ENCODE data around the gene RAMACL. TPM values are rescaled to one million over a fixed set of nuclear protein-coding genes. Genes with fewer than 3 reads are reported as not detected.

RAMACL gene
- total RNA-seq, 4 donors from 2014 or later, result 0.93 to 2.1 (median 1.5) TPM

DNA sequence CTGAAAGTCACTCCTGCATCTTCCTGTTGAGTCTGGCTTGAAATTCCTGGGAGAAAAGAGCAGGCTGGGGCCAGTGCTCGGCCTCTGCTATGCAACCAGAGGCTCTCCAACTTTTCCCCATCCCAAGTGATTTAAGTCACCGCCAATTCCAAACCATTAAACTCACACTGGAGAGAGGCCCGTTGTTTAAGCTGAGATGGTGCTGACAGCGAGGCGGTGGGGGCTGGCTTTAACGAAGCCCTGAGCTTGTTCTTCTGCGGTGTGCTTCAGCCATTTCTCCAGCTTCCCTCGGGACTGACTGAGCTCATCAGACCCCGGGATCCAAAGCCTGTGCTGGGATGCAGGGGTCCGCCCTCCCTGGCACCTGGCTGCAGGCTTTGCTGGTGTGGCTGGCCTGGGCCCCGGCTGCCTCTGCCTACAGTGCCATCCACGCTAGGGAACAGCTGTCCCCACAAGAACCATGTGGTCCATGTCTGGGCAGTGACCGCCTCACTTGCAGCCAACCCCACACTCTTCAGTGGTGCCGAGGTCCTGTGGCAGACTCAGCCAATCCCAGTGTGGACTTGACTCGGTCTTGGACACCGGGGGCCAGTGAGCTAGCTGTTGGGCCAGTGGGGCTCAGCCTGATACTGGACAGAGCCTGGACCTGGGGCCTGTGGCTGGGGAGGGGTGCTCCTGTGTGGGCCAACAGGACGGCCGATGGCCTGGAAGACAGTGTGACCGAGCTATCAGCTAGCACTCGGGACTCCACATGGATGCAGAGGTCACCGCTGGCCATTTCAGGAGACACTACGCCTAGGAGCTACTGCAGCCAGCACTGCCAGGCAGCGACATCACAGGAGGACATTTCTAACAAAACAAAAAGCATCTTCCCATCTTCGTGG, 21.2 kb downstream of the RAMACL start:
- intact Hi-C loops (cut with DNase I; ENCODE audit: low total_unique reads), result no loop called here
- peak in 1 of 2 donors; percentile 86 for DNase-seq (ENCODE audit: low spot score in 2 of 2)
- TF ChIP-seq POLR2A (IDR thresholded peaks at IDR 0.05), result no peak
- TF ChIP-seq, protein P1, sequence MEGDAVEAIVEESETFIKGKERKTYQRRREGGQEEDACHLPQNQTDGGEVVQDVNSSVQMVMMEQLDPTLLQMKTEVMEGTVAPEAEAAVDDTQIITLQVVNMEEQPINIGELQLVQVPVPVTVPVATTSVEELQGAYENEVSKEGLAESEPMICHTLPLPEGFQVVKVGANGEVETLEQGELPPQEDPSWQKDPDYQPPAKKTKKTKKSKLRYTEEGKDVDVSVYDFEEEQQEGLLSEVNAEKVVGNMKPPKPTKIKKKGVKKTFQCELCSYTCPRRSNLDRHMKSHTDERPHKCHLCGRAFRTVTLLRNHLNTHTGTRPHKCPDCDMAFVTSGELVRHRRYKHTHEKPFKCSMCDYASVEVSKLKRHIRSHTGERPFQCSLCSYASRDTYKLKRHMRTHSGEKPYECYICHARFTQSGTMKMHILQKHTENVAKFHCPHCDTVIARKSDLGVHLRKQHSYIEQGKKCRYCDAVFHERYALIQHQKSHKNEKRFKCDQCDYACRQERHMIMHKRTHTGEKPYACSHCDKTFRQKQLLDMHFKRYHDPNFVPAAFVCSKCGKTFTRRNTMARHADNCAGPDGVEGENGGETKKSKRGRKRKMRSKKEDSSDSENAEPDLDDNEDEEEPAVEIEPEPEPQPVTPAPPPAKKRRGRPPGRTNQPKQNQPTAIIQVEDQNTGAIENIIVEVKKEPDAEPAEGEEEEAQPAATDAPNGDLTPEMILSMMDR (IDR thresholded peaks at IDR 0.05), result no peak
- H3K4me3 ChIP-seq (ENCODE audit: low read depth, poor library complexity, severe bottlenecking), result no peak overlapping the region
- WGBS, 2 donors, result 76 to 84% methylated on average over 19 to 24 of the region's 24 CpGs

DNA sequence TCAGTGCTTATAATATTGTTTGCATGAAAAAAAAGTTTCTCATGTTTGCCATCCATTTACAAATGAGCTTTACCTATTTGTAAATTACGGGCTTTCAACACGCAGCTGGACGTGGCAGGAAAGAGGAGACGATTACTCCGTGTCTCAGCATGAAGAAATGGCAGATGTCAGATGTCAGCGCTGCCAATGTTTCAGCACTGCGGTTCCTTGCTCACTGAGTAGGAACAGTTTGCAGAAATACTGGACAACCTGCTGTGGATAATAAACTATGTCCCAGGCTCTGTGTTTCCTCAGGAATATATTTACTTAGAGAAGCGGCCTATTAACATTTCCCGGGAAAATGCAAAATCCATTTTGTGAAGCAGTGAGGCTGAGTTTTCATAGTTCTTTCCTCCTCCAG, 22.7 kb downstream of the RAMACL start:
- intact Hi-C loops (cut with DNase I; ENCODE audit: low total_unique reads), result no loop called here
- no peak overlapping the region for H3K4me3 ChIP-seq (ENCODE audit: low read depth, poor library complexity, severe bottlenecking)
- peak in 1 of 2 donors; percentile 23 for DNase-seq (ENCODE audit: low spot score in 2 of 2)
- TF ChIP-seq, protein P1 (IDR thresholded peaks at IDR 0.05), result no peak
- no peak for TF ChIP-seq POLR2A (IDR thresholded peaks at IDR 0.05)
- 82 to 85% methylated on average over 9 of the region's 9 CpGs for WGBS, 2 donors

DNA sequence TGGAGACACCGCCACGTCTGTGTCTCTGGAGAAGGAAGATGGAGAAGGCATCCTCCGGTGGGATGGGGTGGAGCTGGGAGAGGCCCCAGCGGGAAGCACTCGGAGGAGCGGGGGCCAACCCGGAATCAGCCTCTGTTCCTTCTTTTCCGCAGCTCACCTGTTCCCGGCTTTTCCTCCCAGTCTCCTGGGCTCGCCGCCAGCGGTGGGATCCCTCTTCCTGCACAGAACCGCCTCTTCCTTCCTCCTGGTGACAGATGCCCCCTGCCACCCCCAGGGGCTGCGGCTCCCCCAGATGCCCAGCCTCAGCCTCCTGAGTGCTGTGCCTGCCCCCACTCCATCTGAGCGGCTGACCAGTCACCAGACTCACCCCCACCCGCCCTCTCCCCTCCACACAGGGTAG, 23.3 kb downstream of the RAMACL start:
- intact Hi-C loops (cut with DNase I; ENCODE audit: low total_unique reads), result no loop called here
- H3K4me3 ChIP-seq (ENCODE audit: low read depth, poor library complexity, severe bottlenecking), result no peak overlapping the region
- 71 to 77% methylated on average over 16 of the region's 16 CpGs for WGBS, 2 donors
- peak in 1 of 2 donors; percentile 83 for DNase-seq (ENCODE audit: low spot score in 2 of 2)
- TF ChIP-seq, protein P1 (IDR thresholded peaks at IDR 0.05), result no peak
- TF ChIP-seq POLR2A (IDR thresholded peaks at IDR 0.05), result no peak

DNA sequence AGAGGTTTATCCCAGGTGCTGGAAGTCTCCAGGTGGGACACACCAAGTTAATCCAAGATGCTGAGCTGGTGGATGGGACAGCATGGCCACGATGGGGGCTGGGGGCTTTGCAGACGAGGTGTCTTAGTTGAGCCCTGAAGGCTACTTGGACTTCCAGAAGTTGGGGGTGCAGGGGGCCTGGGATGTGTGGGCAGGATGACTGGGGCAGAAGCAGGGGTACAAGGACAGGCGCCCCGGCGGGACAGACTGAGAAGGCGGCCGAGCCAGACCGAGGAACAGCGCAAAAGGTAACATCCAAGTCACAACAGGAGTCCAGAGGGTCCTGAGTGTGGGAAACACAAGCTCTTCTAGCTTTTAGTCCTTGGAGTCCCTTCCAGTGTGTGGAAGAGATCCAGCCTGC, 23.8 kb downstream of the RAMACL start:
- TF ChIP-seq, protein P1 (IDR thresholded peaks at IDR 0.05), result no peak
- TF ChIP-seq POLR2A (IDR thresholded peaks at IDR 0.05), result no peak
- DNase-seq (ENCODE audit: low spot score in 2 of 2), result peak in 1 of 2 donors; percentile 81
- intact Hi-C loops (cut with DNase I; ENCODE audit: low total_unique reads), result no loop called here
- 97% methylated on average over 9 of the region's 9 CpGs for WGBS, 2 donors
- H3K4me3 ChIP-seq (ENCODE audit: low read depth, poor library complexity, severe bottlenecking), result no peak overlapping the region

DNA sequence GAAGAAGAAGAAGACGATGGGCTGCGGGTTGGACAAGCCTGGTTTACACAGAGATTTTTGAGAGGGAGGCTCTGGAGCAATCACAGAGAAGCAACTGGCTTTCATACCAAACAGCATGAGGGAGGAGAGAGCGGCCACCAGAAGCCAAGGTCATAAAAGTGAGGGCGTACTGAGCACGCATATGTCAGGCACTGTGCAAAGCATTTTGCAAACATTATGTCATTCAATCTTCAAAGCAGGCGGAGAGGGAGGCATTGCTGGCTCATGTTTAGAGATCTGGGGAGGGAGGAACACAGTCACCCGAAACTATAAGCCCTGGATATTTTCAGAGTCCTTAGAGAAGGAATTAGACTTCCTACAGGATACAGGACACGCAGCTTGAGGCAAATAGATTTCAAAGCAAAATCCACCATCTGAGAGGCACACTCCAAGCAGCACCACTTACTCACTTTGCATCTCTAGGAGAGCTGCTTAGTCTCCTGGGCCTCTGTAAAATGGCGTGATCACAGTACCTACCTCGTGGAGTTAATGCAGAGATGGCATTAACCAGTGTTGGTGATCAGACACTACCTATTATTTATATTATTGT, 24.6 kb downstream of the RAMACL start:
- intact Hi-C loops (cut with DNase I; ENCODE audit: low total_unique reads), result no loop called here
- H3K4me3 ChIP-seq (ENCODE audit: low read depth, poor library complexity, severe bottlenecking), result no peak overlapping the region
- WGBS, 2 donors, result 65 to 70% methylated on average over 10 of the region's 10 CpGs
- peak; percentile 66 to 88 for DNase-seq (ENCODE audit: low spot score in 2 of 2)
- TF ChIP-seq, protein P1 (IDR thresholded peaks at IDR 0.05), result no peak
- no peak for TF ChIP-seq POLR2A (IDR thresholded peaks at IDR 0.05)
